Measurements from ENCODE around the gene EP400. TPM values are rescaled to one million over a fixed set of nuclear protein-coding genes. Genes with fewer than 3 reads are reported as not detected.
A peak's percentile ranks its signal among the peaks of the same experiment; 100 is the strongest.

The EP400 gene
- total and polyA plus RNA-seq, 2 of the 4 experiments (the other 2 are of a cell fraction), result 4.3 to 11.4 TPM

- H3K4ac ChIP-seq (ENCODE audit: low read depth, low read length), result no peak overlapping the region
- H3K4me2 ChIP-seq (ENCODE audit: low read depth, low read length), result peak overlapping the region; percentile 96
- H2BK20ac ChIP-seq (ENCODE audit: low read depth, low read length), result no peak overlapping the region
- H3K14ac ChIP-seq (replicated peaks; ENCODE audit: low read depth, low read length), result 0 out of 2 replicates have a peak overlapping the region, but pooled peaks have one; percentile 28
- H3K4me3 ChIP-seq (ENCODE audit: insufficient read depth, low read depth, low read length), result peak overlapping the region; percentile 81
- H3K23ac ChIP-seq (ENCODE audit: low read depth, low read length), result peak overlapping the region; percentile 80
- peak overlapping the region; percentile 10 to 72; a peak in 1 of 4 replicates for H4K8ac ChIP-seq (ENCODE audit: low read depth in 2 of 2, low read length in 2 of 2)
- no peak overlapping the region for H2AK5ac ChIP-seq (ENCODE audit: low read depth, low read length)
- CTCF ChIA-PET, result no interaction called here
- H2BK15ac ChIP-seq (ENCODE audit: low read depth, low read length), result no peak overlapping the region
- H4K91ac ChIP-seq (ENCODE audit: insufficient read depth, low read depth, low read length), result no peak overlapping the region
- no peaks in the 10 kb centered on the region for H3K9me3 ChIP-seq (ENCODE audit: control insufficient read depth, insufficient read depth, low read length)
- dilution Hi-C loops (cut with HindIII; ENCODE audit: low sequenced_read_pairs, unreplicated experiment), result no loop called here
- H3K36me3 ChIP-seq (ENCODE audit: control insufficient read depth, insufficient read depth, low read length), result peaks cover 2% of the 10 kb centered on the region; the same call in 1 of the 2 replicates
- H3K9ac ChIP-seq (ENCODE audit: low read depth, low read length), result peak overlapping the region; percentile 59
- H3K56ac ChIP-seq (ENCODE audit: extremely low read depth, insufficient read depth, low read length), result no peak overlapping the region
- H3K27ac ChIP-seq (ENCODE audit: insufficient read depth, low read length), result no peak overlapping the region
- H2BK5ac ChIP-seq (ENCODE audit: low read depth, low read length, poor library complexity, severe bottlenecking), result no peak overlapping the region
- POLR2A ChIA-PET (ENCODE audit: unreplicated experiment), result no interaction called here
- no peak for TF ChIP-seq USF2 (IDR thresholded peaks at IDR 0.05; ENCODE audit: low read depth, low read length)
- TF ChIP-seq NFE2L2 (IDR thresholded peaks at IDR 0.05; ENCODE audit: low read depth, low read length), result no peak
- TF ChIP-seq MXI1 (IDR thresholded peaks at IDR 0.05; ENCODE audit: borderline replicate concordance, low read depth, low read length), result no peak
- intact Hi-C loops (cut with micrococcal nuclease), result no loop called here
- H3K4me1 ChIP-seq (ENCODE audit: control insufficient read depth, insufficient read depth, low read length), result peaks cover 4% of the 10 kb centered on the region; the same call in 1 of the 2 replicates
- 38% methylated on average over 2 of the region's 6 CpGs; no CpG with 5 or more reads in 1 of the 2 experiments for WGBS, 2 experiments (ENCODE audit: extremely low coverage in 2 of 2, insufficient read length in 1 of 2)
- BruUV-seq (replicated peaks), result no TSS peak
- ATAC-seq (ENCODE audit: low read depth), result no peak
- peak overlapping the region; percentile 7; the same call in 1 of the 2 replicates for H4K5ac ChIP-seq (ENCODE audit: low read depth, low read length)
- no peak overlapping the region for H2AFZ ChIP-seq (replicated peaks; ENCODE audit: low read length, poor library complexity)
- no peak overlapping the region for H2AK9ac ChIP-seq (replicated peaks; ENCODE audit: low read depth, low read length, poor library complexity)
- no peak for DNase-seq
- H2BK120ac ChIP-seq (ENCODE audit: low read depth, low read length), result no peak overlapping the region
- H3K18ac ChIP-seq (ENCODE audit: low read depth, low read length), result no peak overlapping the region
- in situ Hi-C loops (cut with MboI; ENCODE audit: low sequenced_read_pairs), result no loop called here
- no peaks in the 10 kb centered on the region for H3K27me3 ChIP-seq (ENCODE audit: control insufficient read depth, insufficient read depth, low read length)
- H4K20me1 ChIP-seq (ENCODE audit: insufficient read depth, low read length), result no peaks in the 10 kb centered on the region; the same call in 1 of the 2 replicates
- H3K79me1 ChIP-seq (ENCODE audit: low read depth in 1 of 2, low read length in 2 of 2), result peaks cover 8 to 26% of the 10 kb centered on the region in 2 experiments; a peak in 3 of 4 replicates
- peaks cover 2% of the 10 kb centered on the region; the same call in 1 of the 2 replicates for H3K9me1 ChIP-seq (ENCODE audit: insufficient read depth, low read length)
Measured at GRCh38 chr12:132085291-132085635, 135.5 kb downstream of the EP400 start.
